ENCODE results near the gene GGTA1. TPM values are rescaled to one million over a fixed set of nuclear protein-coding genes. Genes with fewer than 3 reads are reported as not detected.
"Not testable (repeated sequence)": the region's sequence is repeated elsewhere in the genome, so short reads cannot be mapped to it uniquely, and the experiment has no call there.

The GGTA1 gene
- total and polyA plus RNA-seq, 5 donors from 2014 or later = 0.69 TPM; not detected in 4

GRCh38 chr9:121537283-121537682, 37.6 kb upstream of the GGTA1 start:
- Mint-ChIP-seq H3K36me3 (no peaks in the 10 kb centered on the region), H3K27ac (no peak overlapping the region), H3K27me3 (peaks cover 4% of the 10 kb centered on the region), H3K4me1 (no peaks in the 10 kb centered on the region), H3K4me3 (no peak overlapping the region), H3K9me3 (peaks cover 0 to 2% (median 0%) of the 10 kb centered on the region in 7 donors)
- H3K27me3 ChIP-seq (ENCODE audit: control insufficient read depth, insufficient read depth, low read length) = no peaks in the 10 kb centered on the region
- H3K4me1 ChIP-seq (ENCODE audit: control insufficient read depth, insufficient read depth, low read length, poor library complexity, severe bottlenecking) = no peaks in the 10 kb centered on the region
- no peaks in the 10 kb centered on the region for H3K9me3 ChIP-seq (ENCODE audit: control insufficient read depth in 2 of 2, low read length in 2 of 2)
- H3K4me3 ChIP-seq (ENCODE audit: low read depth, low read length) = no peak overlapping the region
- no peak for DNase-seq
- no peak for ATAC-seq (ENCODE audit: low read depth in 2 of 2)
- H3K36me3 ChIP-seq (ENCODE audit: control insufficient read depth, insufficient read depth, low read length) = no peaks in the 10 kb centered on the region
- no peak overlapping the region for H3K27ac ChIP-seq (ENCODE audit: insufficient read depth, low read length, poor library complexity, severe bottlenecking)

GRCh38 chr9:121532881-121533280, 33.2 kb upstream of the GGTA1 start:
- Histone ChIP-seq H3K27me3 (ENCODE audit: control insufficient read depth, insufficient read depth, low read length) (no peaks in the 10 kb centered on the region), H3K4me1 (ENCODE audit: control insufficient read depth, insufficient read depth, low read length, poor library complexity, severe bottlenecking) (no peaks in the 10 kb centered on the region), H3K36me3 (ENCODE audit: control insufficient read depth, insufficient read depth, low read length) (no peaks in the 10 kb centered on the region), H3K4me3 (ENCODE audit: low read depth, low read length) (no peak overlapping the region), H3K9me3 (ENCODE audit: control insufficient read depth in 2 of 2, low read length in 2 of 2) (no peaks in the 10 kb centered on the region), H3K27ac (ENCODE audit: insufficient read depth, low read length, poor library complexity, severe bottlenecking) (no peak overlapping the region)
- Mint-ChIP-seq H3K4me3 (peak overlapping the region in 1 of 4 donors; percentile 35), H3K4me1 (no peaks in the 10 kb centered on the region), H3K27ac (no peak overlapping the region), H3K36me3 (no peaks in the 10 kb centered on the region), H3K27me3 (peaks cover 4% of the 10 kb centered on the region), H3K9me3 (peaks cover 0 to 3% (median 0%) of the 10 kb centered on the region in 7 donors)
- DNase-seq (no peak), ATAC-seq (ENCODE audit: low read depth in 2 of 2) (no peak)

DNA sequence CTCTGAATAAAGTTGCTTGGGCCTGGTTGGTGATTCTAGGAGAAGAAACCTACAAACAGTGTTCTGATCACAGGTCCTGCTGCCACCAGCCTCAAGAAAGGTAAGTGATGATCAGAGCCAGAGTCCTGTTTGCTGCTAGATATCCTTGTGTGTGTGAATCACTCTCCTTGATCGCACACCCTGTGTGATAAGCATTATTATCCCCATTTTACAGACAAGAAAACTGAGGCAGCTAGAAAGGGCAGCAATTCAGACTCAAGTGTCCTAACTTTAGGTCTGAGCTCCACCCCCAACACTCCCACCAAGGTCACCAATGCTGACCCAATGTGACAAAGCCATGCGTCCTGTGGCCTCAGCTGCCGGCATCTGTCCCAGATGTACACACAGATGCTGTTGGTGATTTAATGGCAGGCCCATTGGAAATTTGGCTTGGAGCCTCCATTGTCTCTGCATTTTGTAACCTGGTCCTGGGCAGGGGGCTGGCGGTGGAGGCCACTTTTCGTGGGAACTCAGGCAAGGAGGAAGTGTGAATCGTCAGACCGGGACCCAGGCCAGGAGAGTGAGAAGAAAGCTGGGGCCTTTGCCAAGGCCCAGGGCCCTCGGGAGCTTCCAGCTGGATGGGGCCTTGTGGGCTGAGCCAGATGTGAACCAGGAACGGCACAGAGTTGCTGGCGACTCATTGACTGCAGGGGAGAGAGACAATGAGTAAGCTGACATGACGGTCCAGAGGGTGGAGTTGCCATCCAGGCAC, 29.8 kb upstream of the GGTA1 start:
- H3K4me3 Mint-ChIP-seq = no peak overlapping the region
- H3K9me3 Mint-ChIP-seq = peaks cover 0 to 2% (median 0%) of the 10 kb centered on the region in 7 donors
- DNase-seq = no peak
- Histone ChIP-seq H3K4me3 (ENCODE audit: low read depth, low read length) (no peak overlapping the region), H3K9me3 (ENCODE audit: control insufficient read depth in 2 of 2, low read length in 2 of 2) (no peaks in the 10 kb centered on the region), H3K4me1 (ENCODE audit: control insufficient read depth, insufficient read depth, low read length, poor library complexity, severe bottlenecking) (no peaks in the 10 kb centered on the region), H3K27me3 (ENCODE audit: control insufficient read depth, insufficient read depth, low read length) (no peaks in the 10 kb centered on the region), H3K27ac (ENCODE audit: insufficient read depth, low read length, poor library complexity, severe bottlenecking) (no peak overlapping the region), H3K36me3 (ENCODE audit: control insufficient read depth, insufficient read depth, low read length) (no peaks in the 10 kb centered on the region)
- ATAC-seq (ENCODE audit: low read depth in 2 of 2) = no peak
- H3K27me3 Mint-ChIP-seq = peaks cover 7% of the 10 kb centered on the region
- H3K36me3 Mint-ChIP-seq = no peaks in the 10 kb centered on the region
- no peaks in the 10 kb centered on the region for H3K4me1 Mint-ChIP-seq
- no peak overlapping the region for H3K27ac Mint-ChIP-seq

DNA sequence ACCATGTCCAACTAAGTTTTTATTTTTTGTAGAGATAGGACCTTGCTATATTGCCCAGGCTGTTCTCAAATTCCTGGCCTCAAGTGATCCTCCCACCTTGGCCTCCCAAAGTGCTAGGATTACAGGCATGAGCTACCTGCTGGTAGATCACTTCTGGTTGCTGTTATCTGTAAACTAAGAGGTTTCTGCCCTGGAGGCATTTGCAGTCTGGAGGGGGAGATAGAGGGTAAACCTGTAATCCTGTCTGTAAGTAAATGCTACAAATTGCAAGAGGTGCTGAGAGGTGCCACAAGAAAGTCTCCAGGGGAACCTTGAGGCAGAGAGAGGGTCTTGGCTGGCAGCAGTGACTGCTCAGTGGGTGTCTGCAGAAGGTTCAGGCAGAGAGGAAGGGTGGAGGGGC, 29.0 kb upstream of the GGTA1 start:
- ATAC-seq (ENCODE audit: low read depth in 2 of 2) = no peak

DNA sequence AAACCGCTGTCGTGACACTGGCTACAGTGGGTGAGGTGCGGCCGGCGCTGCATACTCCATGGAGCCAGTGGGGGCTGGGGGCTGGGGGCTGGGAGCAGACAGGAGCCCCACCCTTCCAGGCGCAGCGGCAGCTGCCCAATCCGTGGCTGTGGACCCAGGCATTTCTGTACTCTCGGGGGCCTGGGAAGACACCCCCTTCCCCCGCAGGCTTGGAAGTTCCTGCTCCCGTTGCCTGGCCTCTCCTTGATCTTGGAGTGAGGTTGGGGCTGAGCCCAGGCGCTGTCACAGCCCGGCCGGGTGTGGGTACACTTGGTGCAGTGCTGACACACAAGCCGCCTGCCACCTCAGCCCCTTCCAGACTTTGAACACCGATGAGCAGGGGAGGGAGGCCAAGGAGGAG, 27.7 kb upstream of the GGTA1 start:
- H3K4me3 ChIP-seq (ENCODE audit: low read depth, low read length) = no peak overlapping the region
- Mint-ChIP-seq H3K4me3 (no peak overlapping the region), H3K27me3 (peaks cover 11% of the 10 kb centered on the region), H3K9me3 (peaks cover 0 to 2% (median 0%) of the 10 kb centered on the region in 7 donors), H3K4me1 (no peaks in the 10 kb centered on the region), H3K36me3 (no peaks in the 10 kb centered on the region), H3K27ac (no peak overlapping the region)
- ATAC-seq (ENCODE audit: low read depth in 2 of 2) (no peak), DNase-seq (no peak)
- H3K27ac ChIP-seq (ENCODE audit: insufficient read depth, low read length, poor library complexity, severe bottlenecking) = no peak overlapping the region
- no peaks in the 10 kb centered on the region for H3K36me3 ChIP-seq (ENCODE audit: control insufficient read depth, insufficient read depth, low read length)
- H3K27me3 ChIP-seq (ENCODE audit: control insufficient read depth, insufficient read depth, low read length) = no peaks in the 10 kb centered on the region
- H3K9me3 ChIP-seq (ENCODE audit: control insufficient read depth in 2 of 2, low read length in 2 of 2) = no peaks in the 10 kb centered on the region
- H3K4me1 ChIP-seq (ENCODE audit: control insufficient read depth, insufficient read depth, low read length, poor library complexity, severe bottlenecking) = no peaks in the 10 kb centered on the region

More for the DNA sequence above, 29.0 kb upstream of the GGTA1 start:
- Mint-ChIP-seq H3K4me1 (no peaks in the 10 kb centered on the region), H3K4me3 (no peak overlapping the region), H3K9me3 (peaks cover 0 to 2% (median 0%) of the 10 kb centered on the region in 7 donors), H3K36me3 (no peaks in the 10 kb centered on the region), H3K27me3 (peaks cover 9% of the 10 kb centered on the region), H3K27ac (no peak overlapping the region)
- Histone ChIP-seq H3K27ac (ENCODE audit: insufficient read depth, low read length, poor library complexity, severe bottlenecking) (no peak overlapping the region), H3K4me1 (ENCODE audit: control insufficient read depth, insufficient read depth, low read length, poor library complexity, severe bottlenecking) (no peaks in the 10 kb centered on the region), H3K36me3 (ENCODE audit: control insufficient read depth, insufficient read depth, low read length) (no peaks in the 10 kb centered on the region), H3K27me3 (ENCODE audit: control insufficient read depth, insufficient read depth, low read length) (no peaks in the 10 kb centered on the region), H3K9me3 (ENCODE audit: control insufficient read depth in 2 of 2, low read length in 2 of 2) (no peaks in the 10 kb centered on the region), H3K4me3 (ENCODE audit: low read depth, low read length) (no peak overlapping the region)
- DNase-seq = no peak

DNA sequence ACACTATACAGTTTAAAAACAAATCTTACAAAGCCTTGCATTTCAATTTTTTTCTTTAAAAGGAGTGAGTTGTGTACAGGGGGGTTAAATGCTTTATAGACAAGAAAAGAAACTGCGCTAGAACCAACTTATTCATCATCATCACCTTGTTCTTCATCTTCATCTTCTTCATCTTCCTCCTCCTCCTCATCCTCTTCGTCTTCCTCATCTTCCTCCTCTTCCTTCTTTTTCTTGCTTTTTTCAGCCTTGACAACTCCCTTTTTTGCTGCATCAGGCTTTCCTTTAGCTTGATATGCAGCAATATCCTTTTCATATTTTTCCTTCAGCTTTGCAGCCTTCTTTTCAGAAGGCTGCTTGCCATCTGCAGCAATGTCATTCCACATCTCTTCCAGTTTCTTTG, 20.0 kb upstream of the GGTA1 start:
- not testable (repeated sequence) for H3K27ac ChIP-seq (ENCODE audit: insufficient read depth, low read length, poor library complexity, severe bottlenecking); H3K36me3 Mint-ChIP-seq; ATAC-seq (ENCODE audit: low read depth in 2 of 2); H3K9me3 Mint-ChIP-seq; H3K4me1 ChIP-seq (ENCODE audit: control insufficient read depth, insufficient read depth, low read length, poor library complexity, severe bottlenecking); H3K36me3 ChIP-seq (ENCODE audit: control insufficient read depth, insufficient read depth, low read length); DNase-seq; H3K4me1 Mint-ChIP-seq; H3K27me3 ChIP-seq (ENCODE audit: control insufficient read depth, insufficient read depth, low read length); H3K4me3 ChIP-seq (ENCODE audit: low read depth, low read length); H3K27ac Mint-ChIP-seq; H3K9me3 ChIP-seq (ENCODE audit: control insufficient read depth in 2 of 2, low read length in 2 of 2); H3K4me3 Mint-ChIP-seq
- peaks cover 30% of the 10 kb centered on the region for H3K27me3 Mint-ChIP-seq

- H3K4me3 Mint-ChIP-seq = no peak overlapping the region
- no peak overlapping the region for H3K4me3 ChIP-seq (ENCODE audit: low read depth, low read length)
- DNase-seq (no peak), ATAC-seq (ENCODE audit: low read depth in 2 of 2) (no peak)
- no peaks in the 10 kb centered on the region for H3K27me3 ChIP-seq (ENCODE audit: control insufficient read depth, insufficient read depth, low read length)
- no peaks in the 10 kb centered on the region for H3K36me3 ChIP-seq (ENCODE audit: control insufficient read depth, insufficient read depth, low read length)
- peaks cover 26% of the 10 kb centered on the region for H3K27me3 Mint-ChIP-seq
- no peaks in the 10 kb centered on the region for H3K4me1 ChIP-seq (ENCODE audit: control insufficient read depth, insufficient read depth, low read length, poor library complexity, severe bottlenecking)
- H3K27ac Mint-ChIP-seq = no peak overlapping the region
- no peaks in the 10 kb centered on the region for H3K9me3 ChIP-seq (ENCODE audit: control insufficient read depth in 2 of 2, low read length in 2 of 2)
- no peaks in the 10 kb centered on the region for H3K36me3 Mint-ChIP-seq
- no peaks in the 10 kb centered on the region for H3K4me1 Mint-ChIP-seq
- H3K27ac ChIP-seq (ENCODE audit: insufficient read depth, low read length, poor library complexity, severe bottlenecking) = no peak overlapping the region
- H3K9me3 Mint-ChIP-seq = peaks cover 0 to 4% (median 1%) of the 10 kb centered on the region in 7 donors
Observed at GRCh38 chr9:121518634-121519033, 19.0 kb upstream of the GGTA1 start.

DNA sequence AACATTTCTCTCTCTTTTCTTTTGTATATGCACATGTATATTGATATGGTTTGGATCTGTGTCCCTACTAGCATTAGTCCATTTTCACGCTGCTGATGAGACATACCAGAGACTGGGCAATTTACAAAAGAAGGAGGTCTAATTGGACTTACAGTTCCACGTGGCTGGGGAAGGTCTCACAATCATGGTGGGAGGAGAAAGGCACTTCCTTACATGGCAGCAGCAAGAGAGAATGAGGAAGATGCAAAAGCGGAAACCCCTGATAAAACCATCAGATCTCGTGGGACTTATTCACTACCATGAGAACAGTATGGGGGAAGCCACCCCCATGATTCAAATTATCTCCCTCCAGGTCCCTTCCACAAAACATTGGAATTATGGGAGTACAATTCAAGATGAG, 13.5 kb upstream of the GGTA1 start:
- H3K4me3 Mint-ChIP-seq; H3K27me3 Mint-ChIP-seq; ATAC-seq (ENCODE audit: low read depth in 2 of 2); H3K27ac ChIP-seq (ENCODE audit: insufficient read depth, low read length, poor library complexity, severe bottlenecking); DNase-seq; H3K4me1 Mint-ChIP-seq; H3K27me3 ChIP-seq (ENCODE audit: control insufficient read depth, insufficient read depth, low read length); H3K4me3 ChIP-seq (ENCODE audit: low read depth, low read length); H3K9me3 ChIP-seq (ENCODE audit: control insufficient read depth in 2 of 2, low read length in 2 of 2); H3K36me3 Mint-ChIP-seq; H3K9me3 Mint-ChIP-seq; H3K4me1 ChIP-seq (ENCODE audit: control insufficient read depth, insufficient read depth, low read length, poor library complexity, severe bottlenecking); H3K36me3 ChIP-seq (ENCODE audit: control insufficient read depth, insufficient read depth, low read length); H3K27ac Mint-ChIP-seq: not testable (repeated sequence)

All from CD4-positive, CD25-positive, alpha-beta regulatory T cell (primary cell).